Measurements from ENCODE around the gene EHF. TPM values are rescaled to one million over a fixed set of nuclear protein-coding genes. Genes with fewer than 3 reads are reported as not detected.

EHF gene
- total RNA-seq, 1 donor from 2014 or later: not detected

DNA sequence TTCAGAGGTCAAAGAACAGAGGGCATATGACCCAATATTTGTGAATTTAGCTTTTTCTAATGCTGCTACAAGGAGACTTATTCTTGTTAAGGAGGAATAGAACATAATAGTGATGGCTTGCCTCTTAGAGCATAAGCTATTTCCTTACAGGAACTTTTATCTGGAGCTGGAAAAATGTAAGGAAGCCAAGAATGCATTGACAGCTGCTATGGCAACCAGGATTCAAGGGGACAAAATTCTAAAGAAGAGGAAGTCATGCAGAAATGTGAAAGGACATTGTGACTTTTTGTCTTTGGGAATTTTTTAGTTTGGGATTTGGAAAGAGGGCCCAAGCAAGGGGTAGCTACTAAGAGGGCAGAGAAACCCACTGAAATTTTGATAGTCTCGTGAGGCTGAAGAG is 51.1 kb downstream of the EHF start:
- intact Hi-C loops (cut with DNase I): no loop called here
- H3K4me3 ChIP-seq: no peak overlapping the region
- no peaks in the 10 kb centered on the region for H3K36me3 ChIP-seq
- no peaks in the 10 kb centered on the region for H3K4me1 ChIP-seq
- H3K27me3 ChIP-seq: no peaks in the 10 kb centered on the region
- no peak overlapping the region for H3K27ac ChIP-seq
- H3K9me3 ChIP-seq: no peaks in the 10 kb centered on the region
- TF ChIP-seq CTCF (IDR thresholded peaks at IDR 0.05): no peak
- DNase-seq (ENCODE audit: low spot score in 2 of 2): no peak

DNA sequence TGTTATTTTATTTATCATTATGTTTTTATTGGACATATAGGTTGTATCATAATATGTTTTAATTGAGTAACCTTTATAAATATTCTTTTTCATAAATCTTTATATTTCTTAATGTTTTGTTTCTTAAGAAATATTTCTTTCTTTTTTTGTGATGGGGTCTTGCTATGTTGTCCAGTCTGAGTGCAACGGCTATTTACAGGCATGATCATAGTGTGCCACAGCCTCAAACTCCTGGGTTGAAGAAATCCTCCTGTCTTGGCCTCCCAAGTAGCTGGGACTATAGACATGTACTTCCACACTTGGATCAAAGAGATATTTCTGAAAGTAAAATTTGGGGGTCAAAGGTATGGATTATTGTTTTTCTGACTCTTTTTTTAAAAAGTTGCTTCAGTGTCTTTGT is 53.1 kb downstream of the EHF start:
- Histone ChIP-seq H3K4me1 (no peaks in the 10 kb centered on the region), H3K36me3 (no peaks in the 10 kb centered on the region), H3K27me3 (no peaks in the 10 kb centered on the region), H3K27ac (no peak overlapping the region), H3K9me3 (no peaks in the 10 kb centered on the region), H3K4me3 (no peak overlapping the region)
- intact Hi-C loops (cut with DNase I): no loop called here
- TF ChIP-seq CTCF (IDR thresholded peaks at IDR 0.05): no peak
- DNase-seq (ENCODE audit: low spot score in 2 of 2): no peak

- Histone ChIP-seq H3K4me3 (no peak overlapping the region), H3K36me3 (no peaks in the 10 kb centered on the region), H3K4me1 (no peaks in the 10 kb centered on the region), H3K27me3 (no peaks in the 10 kb centered on the region), H3K9me3 (no peaks in the 10 kb centered on the region), H3K27ac (no peak overlapping the region)
- no peak for TF ChIP-seq CTCF (IDR thresholded peaks at IDR 0.05)
- DNase-seq (ENCODE audit: low spot score in 2 of 2): no peak
- intact Hi-C loops (cut with DNase I): no loop called here
Observed at GRCh38 chr11:34676227-34676626, 55.3 kb downstream of the EHF start.

DNA sequence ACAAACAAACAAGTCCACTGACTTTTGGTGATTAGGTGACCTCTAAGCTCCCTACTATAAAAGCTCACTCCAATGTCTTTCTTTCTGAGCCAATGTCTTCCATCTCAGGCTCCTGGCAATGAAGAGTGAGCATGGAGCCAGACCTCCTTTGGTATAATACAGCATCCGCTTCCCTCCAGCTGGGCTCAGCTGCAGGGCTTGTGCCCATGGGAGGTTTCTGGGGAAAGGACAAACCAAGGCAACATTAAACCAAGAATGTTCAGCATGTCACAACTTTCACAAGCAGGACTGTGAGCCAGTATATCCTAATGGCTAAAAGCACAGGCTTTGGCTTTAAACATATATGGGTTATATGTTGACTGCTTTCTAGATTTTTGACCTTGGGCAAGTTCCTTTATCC is 58.8 kb downstream of the EHF start:
- H3K27ac ChIP-seq: no peak overlapping the region
- no peak for DNase-seq (ENCODE audit: low spot score in 2 of 2)
- TF ChIP-seq CTCF (IDR thresholded peaks at IDR 0.05): no peak

DNA sequence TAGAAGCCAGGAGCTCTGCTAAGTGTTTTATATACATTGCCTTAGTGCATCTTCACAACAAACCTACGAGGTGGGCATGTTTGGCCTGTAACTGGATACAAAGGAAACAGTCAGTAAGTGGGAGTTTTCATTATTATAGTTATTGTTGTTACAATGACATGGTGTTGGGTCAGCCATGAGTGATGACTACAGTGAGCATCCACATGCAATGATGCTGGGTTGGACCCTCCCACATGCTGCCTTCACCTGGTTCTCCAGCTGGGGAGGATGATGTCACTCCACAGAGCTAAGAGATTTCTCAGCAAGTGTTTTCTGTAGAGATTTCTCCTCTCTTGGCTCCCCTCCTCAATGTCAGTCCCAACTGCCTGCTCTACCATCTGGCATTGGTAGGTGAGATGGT is 59.3 kb downstream of the EHF start:
- no peaks in the 10 kb centered on the region for H3K36me3 ChIP-seq
- no peaks in the 10 kb centered on the region for H3K9me3 ChIP-seq
- intact Hi-C loops (cut with DNase I): no loop called here
- H3K4me1 ChIP-seq: no peaks in the 10 kb centered on the region
- TF ChIP-seq CTCF (IDR thresholded peaks at IDR 0.05): no peak
- no peaks in the 10 kb centered on the region for H3K27me3 ChIP-seq
- H3K27ac ChIP-seq: no peak overlapping the region
- no peak overlapping the region for H3K4me3 ChIP-seq
- no peak for DNase-seq (ENCODE audit: low spot score in 2 of 2)

More for the DNA sequence above, 58.8 kb downstream of the EHF start:
- Histone ChIP-seq H3K27me3 (no peaks in the 10 kb centered on the region), H3K4me3 (no peak overlapping the region), H3K4me1 (no peaks in the 10 kb centered on the region), H3K9me3 (no peaks in the 10 kb centered on the region), H3K36me3 (no peaks in the 10 kb centered on the region)
- intact Hi-C loops (cut with DNase I): no loop called here

DNA sequence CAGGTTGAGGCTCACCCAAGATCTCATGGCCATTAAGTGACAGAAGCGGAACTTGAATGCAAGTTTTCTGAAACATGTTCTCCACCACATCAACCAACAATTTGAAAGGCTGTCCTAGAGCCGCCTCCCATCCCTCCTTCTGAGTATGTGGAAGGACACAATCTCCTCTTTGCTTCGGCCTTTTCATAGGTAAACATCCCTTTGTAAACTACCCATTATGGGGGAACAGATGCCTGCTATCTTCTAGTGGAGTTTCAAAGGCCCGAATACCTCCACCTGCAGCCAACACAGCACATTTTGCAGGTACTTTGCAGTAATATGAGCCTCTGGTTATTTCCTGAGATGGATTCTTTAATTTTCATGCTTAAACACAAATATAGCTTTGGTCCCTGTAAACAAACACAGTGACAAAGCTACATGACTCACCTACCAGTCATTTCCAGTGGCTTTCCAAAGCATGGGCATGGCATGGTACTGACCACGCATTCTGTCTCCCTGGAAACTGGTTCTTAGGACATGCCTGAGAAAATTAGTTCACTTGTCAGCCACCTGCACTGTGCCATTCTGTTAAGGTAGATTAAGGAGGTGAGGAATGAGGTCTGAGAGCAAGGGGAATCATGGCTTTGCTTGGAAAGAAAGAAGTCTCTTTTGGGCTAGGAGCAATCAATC is 60.2 kb downstream of the EHF start:
- Histone ChIP-seq H3K4me3 (no peak overlapping the region), H3K9me3 (no peaks in the 10 kb centered on the region), H3K36me3 (no peaks in the 10 kb centered on the region), H3K4me1 (no peaks in the 10 kb centered on the region), H3K27ac (no peak overlapping the region), H3K27me3 (no peaks in the 10 kb centered on the region)
- no peak for DNase-seq (ENCODE audit: low spot score in 2 of 2)
- intact Hi-C loops (cut with DNase I): no loop called here
- TF ChIP-seq CTCF (IDR thresholded peaks at IDR 0.05): no peak
